GM21737 (cell line): ENCODE results near the gene ULBP1.
"Not testable (repeated sequence)": the region's sequence is repeated elsewhere in the genome, so short reads cannot be mapped to it uniquely, and the experiment has no call there.

ENCODE experiments used
- ATAC-seq: cut with Tn5 transposase; IDR thresholded peaks from one replicate; pipeline ENCODE4 v1.9.1; 2021; ENCODE audit warnings: mild to moderate bottlenecking, moderate library complexity; ENCODE audit not compliant: unreplicated experiment

ULBP1 gene

DNA sequence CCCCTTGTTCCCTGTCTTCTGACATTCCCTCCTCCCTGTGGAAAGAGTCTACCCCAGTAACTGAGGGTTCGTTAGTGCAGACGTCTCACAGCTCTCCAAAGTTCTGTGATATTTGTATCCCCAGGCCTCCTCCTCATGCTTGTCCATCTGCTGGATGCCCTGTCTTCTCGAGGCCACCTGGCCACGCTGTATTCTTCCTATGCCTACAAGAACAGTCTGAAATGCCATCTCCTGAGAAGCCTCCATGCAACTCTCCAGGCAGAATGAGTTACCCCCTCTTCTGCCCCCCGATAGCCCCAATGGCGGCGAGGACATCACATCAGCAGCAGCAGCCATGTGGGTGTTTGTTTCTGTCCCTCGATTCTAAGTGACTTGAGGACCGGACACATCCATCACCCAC is 12.6 kb upstream of the ULBP1 start:
- ATAC-seq = no peak

DNA sequence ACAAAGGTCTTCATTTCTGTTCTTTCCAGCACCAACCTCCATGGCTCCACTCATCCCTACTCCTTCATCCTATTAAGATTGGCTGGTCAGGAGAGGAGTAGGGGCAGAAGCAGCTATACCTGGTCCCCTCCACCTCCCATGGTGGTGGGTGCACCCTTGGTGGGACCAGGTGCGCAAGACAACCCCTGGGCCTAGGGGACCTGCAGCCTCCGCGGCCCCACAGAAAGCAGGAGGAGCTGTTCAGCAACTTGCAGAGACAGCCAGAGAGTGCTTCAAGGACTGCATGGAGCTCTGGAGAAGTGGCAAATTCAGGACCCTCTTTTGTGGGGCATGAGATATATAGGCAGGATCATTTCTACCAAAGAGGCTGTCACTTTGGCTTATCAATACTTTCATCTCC is 12.1 kb upstream of the ULBP1 start:
- ATAC-seq = no peak

DNA sequence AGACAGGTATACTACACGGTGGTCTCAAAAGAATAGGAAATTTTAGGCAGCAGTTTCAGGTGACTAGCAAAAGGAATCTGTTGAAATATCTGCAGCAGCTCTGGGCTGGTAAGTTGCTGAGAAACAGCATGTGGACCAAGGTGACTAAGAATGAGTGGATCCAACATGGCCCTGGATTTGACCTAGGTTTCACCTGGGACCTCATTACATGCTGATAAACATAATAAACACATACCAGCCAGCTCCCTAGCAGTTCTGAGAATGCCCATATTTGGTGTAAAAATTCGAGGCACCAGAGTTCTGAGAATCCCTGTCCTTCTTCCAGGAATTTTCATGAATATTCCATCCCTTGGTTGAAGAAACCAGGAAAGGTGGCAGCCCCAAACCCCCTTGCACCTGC is 10.4 kb upstream of the ULBP1 start:
- ATAC-seq = not testable (repeated sequence)

DNA sequence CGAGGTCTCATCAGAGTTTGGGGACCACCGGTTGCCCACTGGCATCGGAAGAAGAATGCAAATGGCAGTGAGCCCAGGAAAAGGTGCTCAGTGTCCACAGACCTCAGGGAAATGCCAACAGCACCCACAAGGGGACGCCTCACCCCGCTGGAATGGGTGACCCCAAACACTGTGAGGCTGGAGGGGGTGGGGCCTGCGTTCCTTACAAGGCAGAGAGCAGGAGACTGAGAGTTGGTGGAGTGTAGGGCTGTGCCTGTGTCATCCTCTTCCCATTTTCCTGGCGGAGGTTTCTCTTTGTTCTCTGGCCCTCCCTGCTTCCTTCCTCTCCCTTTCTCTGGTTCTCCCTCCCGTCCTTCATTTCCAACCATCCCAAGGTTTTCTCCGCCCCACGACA is 9.8 kb upstream of the ULBP1 start:
- not testable (repeated sequence) for ATAC-seq

DNA sequence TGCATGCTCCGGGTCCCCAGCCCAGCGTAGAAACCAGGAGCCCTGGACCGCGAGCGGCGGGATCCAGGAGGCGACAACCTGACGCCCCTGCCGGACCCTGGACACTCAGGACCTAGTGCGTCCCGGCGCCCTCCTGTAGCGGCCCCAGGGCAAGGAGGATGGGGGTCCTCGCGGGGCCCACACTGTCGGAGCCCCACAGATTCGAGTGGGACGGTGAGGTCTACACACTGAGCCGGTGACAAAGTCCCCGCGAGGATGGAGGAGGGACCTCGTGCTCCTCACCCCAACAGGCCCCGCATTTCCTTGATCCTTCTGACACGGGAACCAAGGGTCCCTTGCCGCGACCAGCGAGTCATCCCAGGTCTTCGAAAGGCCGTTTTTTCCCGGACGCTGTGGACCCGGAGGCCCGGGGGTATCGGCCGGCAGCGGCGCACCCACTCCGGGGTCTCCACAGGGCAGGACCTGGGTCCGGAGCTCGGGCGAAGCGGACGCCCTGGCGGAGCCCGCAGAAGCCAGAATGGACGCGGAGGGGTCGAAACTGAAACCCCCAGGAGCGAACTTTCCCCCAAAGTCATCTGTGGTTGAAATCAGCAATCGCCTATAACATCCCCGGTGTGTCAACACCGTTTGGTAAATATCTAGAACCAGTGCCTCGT is 9.3 kb upstream of the ULBP1 start:
- ATAC-seq = not testable (repeated sequence)

DNA sequence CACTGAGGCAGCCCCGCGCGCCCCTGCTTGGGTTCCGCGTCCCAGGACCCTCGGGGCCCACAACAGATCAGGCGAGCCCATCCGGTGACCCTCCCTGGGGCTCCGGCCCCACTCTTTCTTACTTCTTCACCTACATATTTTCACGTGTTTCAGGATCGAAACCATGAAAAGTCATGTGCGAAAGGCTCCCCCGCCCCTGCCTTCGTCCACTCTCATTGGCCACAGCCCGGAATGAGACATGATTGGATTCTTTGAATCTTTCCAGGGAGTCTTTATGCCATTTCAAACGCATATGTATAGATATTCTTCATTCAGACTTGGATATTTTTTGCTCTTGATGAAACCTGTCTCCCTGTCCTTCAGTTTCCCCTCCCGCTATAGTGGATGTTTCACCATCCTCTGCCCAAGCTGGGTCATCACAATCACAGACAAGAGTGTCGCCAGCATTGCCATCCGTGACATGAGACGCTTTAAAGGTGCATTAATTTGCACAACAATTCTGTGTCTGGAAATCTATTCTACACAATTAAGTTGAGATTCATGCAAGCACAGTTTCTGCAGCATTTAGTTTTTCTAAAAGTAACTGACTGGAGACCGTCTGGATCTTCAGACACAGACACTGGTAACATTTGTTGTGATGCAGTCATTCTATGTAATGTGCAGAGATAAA is 8.6 kb upstream of the ULBP1 start:
- not testable (repeated sequence) for ATAC-seq

DNA sequence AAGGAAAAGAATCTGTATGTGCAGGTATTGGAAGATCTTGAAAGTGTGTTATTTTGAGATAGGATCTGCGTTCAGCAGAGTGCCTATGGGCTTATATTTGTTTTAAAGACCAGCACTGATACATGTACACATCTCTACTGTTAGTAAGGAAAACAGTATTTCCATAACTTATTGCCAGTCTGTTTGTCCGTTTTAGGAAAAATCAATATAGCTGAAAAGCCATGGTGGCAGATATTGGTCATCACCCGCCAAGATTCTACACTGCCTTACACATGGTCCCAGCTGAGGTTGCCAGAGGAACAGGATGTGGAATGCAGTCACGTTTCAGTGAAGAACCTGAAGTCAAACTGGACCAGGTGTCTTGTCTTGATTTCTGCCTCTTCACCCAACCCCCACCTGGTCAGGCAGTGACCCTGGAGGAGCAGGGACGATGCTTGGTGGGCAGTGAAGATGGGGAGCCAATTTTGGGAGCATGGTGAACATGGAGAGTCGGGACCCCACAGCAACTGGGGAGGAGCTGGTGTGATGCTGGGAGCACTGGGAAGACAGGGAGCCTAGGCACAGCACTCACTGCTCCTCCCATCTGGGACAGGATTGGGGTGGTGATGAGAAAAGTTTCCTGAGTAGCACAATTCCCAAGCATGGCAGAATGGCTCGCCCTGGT is 8.0 kb upstream of the ULBP1 start:
- ATAC-seq = not testable (repeated sequence)

DNA sequence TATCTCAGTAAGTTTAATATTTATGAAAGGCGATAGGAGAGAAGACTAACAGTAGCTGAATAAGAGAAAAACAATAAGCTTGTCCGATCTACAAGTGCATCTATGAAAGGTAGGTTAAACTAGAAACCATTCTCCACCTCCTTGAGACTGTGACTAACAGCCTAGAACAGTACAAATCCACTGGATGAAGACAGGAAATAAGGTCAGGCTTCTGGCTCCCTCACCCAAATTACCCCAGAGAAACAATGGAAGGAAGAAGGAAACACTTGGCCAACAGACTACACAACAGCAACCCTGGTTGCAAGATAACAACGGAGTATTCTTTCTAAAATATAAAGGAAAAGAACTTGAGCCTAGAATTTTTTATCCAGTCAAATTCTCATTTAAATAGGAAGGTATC is 5.6 kb upstream of the ULBP1 start:
- not testable (repeated sequence) for ATAC-seq

DNA sequence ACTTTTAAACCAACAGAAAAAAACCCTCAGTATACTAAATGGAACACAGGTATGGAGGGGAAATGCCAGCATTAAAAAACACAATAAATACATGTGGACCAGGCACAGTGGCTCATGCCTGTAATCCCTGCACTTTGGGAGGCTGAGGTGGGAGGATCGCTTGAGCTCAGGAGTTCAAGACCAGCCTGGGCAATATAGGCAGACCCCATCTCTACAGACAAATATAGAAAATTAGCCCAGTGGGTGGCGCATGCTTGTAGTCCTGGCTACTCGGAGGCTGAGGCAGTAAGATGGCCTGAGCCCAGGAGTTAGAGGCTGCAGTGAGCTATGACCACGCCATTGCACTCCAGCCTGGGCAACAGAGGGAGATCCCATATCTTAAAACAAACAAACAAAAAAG is 3.9 kb upstream of the ULBP1 start:
- ATAC-seq = not testable (repeated sequence)

DNA sequence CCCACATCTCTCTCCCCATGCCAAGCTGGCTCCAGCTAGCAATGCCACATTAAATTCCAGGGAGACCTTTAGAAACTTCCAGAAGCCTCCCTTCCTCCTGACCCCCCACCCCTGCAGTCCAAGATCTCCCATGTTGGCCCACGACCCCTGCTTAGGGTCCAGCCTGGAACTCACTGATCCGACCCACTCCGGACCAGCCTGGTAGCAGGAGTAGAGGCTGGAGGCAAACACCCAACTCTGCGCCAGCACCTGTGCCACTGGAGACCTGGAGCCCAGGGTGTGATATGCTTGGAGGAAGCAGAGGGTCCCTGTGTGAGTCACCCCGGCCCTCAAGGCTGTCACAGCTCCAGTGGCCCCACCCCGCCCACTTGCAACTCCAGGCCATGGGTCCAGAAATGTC is 3.3 kb upstream of the ULBP1 start:
- ATAC-seq = no peak

DNA sequence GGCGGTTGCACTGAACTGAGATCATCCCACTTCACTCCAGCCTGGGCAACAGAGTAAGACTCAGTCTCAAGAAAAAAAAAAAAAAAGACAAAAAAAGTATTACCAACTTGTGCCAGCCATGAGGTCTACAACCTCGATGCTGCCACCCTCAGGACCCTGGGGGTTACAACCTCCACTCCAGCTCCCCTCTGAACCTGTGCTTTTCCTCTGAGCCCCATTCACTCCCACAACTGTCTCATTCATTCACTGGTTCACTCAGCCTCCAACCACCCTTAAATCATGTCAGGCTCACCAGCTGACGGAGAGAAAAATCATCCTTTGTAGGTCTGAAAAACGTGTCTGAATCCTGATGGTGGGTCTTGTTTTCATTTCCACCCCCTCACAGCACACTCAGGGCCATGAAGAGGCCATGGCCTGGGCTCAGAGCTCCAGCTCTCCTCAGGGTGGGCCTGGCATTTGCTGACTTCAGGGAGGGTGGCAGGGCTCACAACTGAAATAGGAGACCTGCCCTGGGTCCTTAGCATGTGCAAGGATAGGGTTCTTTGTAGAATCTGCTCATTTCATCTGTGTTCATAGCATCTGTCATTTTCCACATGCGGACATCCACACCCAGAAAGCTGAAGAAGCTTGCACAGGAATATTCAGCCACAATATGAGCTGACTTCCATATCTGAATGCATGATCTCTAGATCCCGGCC is 1.9 kb upstream of the ULBP1 start:
- no peak for ATAC-seq

DNA sequence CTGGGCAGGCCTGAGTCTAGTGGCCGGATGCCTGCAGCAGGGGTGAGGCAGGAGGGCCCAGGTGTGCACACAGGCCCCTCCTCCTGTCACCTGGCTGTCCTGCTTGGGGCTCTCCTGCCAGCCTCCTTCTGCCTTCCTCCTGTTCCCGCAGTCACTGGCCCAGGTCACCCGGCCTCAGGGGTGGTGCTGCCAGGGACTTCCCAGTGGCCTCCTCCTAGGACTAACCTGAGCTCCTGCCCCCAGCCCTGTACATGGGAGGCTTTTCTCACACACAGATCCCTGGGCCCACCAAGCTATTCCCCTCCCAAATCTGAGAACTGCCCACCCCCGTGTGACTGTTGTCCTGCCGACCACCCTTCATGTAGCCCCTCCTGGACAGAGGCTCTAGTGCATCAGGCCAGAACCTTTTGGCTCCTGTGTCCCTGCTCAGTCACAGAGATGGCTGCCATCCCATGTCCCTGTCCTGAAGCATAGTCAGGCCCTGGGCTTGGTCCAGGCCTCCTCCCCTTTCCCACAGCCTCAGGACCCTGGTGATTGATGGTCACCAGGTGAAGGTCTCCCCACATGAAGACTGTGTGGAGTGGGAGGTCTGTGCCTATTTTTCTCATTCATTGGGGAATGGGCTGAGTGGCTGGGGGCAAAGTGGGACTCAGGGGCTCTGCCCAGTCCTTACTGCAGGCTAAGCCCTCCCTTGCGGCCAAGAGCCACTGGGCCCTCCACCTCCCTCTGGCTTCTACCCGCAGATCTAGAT is 1.1 kb upstream of the ULBP1 start:
- ATAC-seq = no peak

DNA sequence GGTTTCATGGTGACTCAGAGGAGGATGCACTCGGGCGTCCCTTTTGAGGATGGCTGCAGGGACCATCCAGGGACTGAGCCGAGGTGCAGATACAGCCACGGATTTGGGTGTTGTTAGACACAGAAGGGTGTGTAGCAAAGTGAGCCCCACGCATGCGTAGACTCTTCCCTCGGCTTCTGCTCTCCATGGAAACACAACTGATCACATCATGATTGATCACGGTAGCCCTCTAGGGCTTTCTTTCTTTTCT is 606 bp upstream of the ULBP1 start:
- no peak for ATAC-seq

DNA sequence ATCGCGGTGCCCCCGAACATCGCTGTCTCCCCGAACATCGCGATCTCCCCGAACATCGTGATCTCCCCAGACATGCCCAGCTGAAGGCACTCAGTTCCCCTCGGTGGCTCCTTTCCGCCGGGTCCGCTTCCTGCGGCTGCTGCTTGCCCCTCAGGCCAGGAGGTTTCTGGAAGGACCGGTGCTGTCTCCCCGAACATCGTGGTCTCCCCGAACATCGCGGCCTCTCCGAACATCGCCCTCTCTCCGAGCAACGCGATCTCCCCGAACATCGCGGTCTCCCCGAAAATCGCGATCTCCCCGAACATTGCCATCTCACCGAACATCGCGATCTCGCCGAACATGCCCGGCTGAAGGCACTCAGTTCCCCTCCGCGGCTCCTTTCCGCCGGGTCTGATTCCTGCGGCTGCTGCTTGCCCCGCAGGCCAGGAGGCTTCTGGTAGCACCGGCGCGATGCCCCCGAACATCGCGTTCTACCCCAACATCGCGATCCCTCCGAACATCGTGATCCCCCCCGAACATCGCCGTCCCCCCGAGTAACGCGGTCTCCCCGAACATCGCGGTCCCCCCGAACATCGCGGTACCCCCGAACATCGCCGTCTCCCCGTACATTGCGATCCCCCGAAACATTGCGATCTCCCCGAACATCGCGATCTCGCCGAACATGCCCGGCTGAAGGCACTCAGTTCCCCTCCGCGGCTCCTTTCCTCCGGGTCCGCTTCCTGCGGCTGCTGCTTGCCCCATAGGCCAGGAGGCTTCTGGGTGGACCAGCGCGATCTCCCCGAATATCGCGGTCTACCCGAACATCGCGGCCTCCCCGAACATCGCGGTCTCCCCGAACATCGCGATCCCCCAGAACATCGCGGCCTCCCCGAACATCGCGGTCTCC is 808 bp downstream of the ULBP1 start:
- no peak for ATAC-seq

DNA sequence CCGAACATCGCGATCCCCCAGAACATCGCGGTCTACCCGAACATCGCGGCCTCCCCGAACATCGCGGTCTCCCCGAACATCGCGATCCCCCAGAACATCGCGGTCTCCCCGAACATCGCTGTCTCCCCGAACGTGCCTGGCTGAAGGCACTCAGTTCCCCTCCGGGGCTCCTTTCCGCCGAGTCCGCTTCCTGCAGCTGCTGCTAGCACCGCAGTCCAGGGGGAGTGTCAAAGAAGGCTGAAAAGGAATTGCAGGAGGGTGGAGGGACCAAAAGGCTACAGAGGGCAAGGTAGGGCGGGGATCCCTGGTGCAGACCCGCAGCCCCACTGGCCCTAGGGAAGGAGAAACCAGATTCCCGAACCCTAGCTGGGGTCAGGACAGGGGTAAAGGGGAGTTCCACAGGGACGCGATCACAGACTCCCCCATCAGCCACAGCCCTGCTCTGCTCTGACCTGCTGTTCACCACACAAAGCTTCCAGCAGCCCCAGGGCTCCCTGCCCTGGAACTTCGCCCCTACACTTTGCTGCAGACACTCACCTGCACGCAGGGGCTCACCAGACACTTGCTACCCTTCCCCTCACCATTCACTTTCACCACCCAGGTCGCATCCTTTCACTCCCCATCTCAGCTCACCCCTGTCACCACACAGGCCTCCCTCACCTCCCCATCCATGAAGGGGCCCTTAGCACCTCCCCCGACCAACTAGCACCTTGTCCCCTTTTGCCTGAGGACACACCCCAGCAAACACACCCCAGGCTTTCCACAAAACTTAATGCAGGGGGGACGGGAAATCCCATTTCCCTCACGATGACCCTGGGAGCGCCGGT is 1.7 kb downstream of the ULBP1 start:
- ATAC-seq = no peak

DNA sequence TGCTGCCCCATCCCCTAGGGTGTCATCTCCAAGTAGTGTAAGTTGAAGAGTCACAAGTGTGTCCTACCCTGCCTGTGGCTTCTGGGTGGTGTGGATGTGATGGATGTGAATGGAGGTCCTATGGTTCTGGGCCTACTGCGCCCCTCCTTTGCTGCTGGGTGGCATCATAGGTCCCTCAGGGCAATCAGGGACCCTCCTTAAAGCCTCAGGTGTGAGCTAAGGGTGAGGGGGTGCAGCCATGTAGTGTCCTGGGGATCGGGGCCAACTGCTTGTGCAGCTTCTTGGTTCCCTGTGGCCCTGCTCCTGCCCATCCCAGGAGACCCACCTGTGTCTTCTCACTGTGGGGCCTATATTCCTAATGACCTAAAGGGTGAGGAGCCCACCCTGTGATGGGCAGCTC is 2.6 kb downstream of the ULBP1 start:
- not testable (repeated sequence) for ATAC-seq

DNA sequence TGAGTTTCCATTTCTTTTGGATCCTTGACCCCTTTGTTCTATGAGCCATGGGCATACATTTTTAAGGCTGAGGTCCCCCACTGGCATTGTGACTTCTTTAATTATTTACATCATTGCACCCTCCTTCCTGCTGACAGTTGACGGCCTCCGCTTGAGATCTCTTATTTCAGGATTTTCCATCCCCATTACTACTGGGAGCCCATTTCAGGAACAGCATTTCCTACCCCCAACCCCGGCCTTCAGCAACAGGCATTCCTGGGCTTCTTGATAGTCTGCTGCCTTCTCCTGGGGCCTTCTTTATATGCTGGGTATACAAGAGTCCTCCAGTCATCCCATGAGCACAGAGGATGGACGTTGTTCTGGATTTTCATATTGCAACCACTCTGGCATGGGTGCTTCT is 3.8 kb downstream of the ULBP1 start:
- no peak for ATAC-seq

DNA sequence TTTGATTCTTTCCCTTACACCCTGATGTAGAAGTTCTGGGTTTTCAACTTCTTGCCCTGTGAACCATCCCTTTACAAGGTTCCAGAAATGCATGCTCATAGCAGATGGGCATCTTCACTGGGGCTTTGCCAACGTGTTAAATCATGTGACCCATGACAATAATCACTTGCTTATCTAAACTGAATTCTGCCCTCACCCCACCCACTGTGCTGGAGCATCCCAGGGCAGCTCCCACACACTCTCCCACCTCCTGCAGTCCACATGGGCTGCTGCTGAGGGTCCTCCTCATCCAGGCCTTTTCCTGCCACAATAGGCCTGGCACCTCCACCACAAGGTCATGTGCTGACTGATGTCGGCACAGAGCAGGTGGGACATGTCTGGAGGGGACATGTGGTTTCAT is 4.3 kb downstream of the ULBP1 start:
- ATAC-seq = not testable (repeated sequence)

DNA sequence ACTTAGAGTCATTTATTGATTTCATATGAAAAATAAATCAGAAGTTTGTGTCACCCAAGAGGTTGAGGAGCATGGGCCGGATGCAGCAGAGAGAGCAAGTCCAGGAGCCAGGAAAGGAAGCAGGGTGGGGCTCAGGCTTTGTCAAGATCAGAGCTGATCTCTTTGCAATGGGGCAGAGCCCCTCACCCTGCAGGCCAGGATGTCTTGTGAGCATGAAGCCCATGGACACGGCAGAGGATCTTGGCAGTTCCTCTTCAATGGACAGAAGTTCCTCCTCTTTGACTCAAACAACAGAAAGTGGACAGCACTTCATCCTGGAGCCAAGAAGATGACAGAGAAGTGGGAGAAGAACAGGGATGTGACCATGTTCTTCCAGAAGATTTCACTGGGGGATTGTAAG is 5.2 kb downstream of the ULBP1 start:
- ATAC-seq = not testable (repeated sequence)
